CMK (cell line): ENCODE results near the gene METTL27.
"Not testable (repeated sequence)": the region's sequence is repeated elsewhere in the genome, so short reads cannot be mapped to it uniquely, and the experiment has no call there.

Source experiments
- DNase-seq: peaks from one replicate; pipeline ENCODE4 v3.0.0-alpha.2; 2010; ENCODE audit warnings: low read depth

The METTL27 gene

DNA sequence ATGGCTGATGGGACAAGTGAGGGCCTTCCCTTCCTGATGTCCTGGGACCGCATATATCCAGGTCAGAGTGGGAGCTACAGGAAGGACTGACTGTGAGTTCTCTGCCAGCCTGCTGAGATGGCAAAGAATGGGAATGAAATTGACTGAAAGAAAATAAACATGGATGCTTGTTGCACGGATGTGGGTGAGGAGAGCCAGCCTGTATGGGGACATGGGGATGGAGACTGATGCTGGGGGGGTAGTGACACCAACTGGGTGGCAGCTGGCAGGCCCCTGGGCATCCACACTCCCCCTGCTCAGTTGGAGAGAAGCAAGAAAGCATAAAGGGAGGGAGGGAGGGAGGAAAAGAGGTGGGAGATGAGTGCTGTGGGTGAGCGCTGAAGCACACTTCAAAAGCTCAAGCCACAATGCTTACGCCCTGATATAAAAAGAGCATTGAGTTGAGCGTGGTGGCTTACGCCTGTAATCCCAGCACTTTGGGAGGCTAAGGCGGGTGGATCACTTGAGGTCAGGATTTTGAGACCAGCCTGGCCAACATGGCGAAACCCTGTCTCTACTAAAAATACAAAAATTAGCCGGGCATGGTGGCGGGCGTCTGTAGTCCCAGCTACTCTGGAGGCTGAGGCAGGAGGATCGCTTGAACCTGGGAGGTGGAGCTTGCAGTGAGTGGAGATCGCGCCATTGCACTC, 20.6 kb downstream of the METTL27 start:
- DNase-seq: not testable (repeated sequence)

DNA sequence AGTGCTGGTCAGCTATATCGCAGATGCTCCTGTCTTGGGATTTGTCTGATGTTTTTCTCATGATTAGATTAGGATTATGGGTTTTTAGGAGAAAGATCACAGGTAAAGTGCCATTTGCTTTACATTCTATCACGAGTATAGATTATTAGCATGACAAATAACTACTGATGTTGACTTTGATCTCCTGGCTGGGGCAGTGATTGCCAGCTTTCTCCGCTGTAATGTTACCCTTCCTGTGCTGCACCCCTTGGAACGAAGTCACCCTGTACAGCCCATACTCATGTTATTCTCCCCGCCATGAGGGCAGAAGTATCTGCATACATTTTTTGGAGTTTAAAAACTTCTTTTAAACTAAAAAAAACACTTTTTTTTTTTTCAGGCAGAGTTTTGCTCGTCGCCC, 22.3 kb downstream of the METTL27 start:
- no peak for DNase-seq

DNA sequence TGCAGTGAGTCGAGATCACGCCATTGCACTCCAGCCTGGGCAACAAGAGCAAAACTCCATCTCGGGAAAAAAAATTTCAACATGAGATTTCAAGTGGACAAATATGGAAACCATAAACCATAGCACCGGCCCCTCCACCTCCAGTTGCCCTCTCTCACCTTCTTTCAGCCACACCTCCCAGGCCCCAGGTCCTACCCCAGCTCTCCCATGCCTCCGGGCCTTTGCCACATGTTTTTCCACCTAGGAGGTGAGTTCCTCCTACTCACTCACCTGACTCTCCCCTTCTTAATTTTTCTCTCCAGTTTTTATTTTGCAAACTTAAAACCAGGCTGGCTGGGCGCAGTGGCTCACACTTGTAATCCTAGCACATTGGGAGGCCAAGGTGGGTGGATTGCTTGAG, 25.2 kb downstream of the METTL27 start:
- no peak for DNase-seq

DNA sequence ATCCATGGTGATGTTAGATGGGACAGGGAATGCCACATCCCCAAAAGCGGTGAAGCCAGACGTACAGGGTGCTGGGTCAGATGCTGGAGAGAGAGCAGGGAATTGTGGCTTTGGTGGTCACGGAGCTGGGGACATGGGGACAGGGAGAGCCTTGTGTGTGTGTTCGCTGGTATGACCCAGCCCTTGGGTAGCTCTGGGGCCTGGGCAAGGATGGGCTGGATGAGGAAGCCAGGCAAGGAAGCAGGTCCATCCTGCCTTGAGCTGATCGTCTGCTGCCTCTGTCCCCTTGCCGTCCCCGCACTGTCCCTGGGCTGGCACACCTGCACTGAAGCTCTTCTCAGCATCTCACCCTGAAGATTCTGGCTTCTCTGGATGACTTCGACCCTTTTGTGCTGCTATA, 26.9 kb downstream of the METTL27 start:
- no peak for DNase-seq

DNA sequence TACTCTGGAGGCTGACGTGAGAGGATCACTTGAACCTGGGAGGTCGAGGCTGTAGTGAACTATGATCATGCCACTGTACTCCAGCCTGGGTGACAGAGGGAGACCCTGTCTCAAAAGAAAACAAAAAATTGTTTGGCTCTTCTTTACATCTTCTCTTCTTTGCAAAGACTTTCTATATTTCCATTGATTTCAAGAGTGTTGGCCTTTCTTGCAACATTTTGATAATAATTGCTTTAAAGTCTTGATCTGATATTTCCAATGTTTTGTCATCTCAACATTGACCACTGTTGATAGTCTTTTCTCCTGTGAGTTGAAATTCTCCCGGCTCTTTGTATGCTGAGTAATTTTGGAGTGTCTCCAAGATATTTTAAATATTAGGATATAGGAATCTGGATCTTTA, 29.3 kb downstream of the METTL27 start:
- DNase-seq: no peak

DNA sequence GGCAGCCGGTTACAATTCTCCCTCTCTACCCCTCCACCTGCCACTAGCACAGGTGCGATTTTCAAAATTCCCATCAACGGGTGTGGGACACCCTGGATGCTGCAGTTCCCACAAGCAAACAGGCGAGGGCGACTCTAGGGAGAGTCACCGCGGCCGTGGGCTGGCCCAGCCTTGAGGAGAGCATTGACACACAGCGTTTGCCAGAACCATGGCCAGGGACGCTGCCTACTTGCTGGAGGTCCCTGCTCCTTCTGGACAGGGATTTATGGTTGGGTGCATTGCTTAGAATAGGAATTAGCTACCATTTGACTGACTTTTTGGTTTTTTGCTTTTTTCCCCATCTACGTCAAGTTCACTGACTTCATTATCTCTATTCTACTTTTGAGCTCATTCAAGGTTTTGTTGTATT, 30.6 kb downstream of the METTL27 start:
- DNase-seq: no peak

DNA sequence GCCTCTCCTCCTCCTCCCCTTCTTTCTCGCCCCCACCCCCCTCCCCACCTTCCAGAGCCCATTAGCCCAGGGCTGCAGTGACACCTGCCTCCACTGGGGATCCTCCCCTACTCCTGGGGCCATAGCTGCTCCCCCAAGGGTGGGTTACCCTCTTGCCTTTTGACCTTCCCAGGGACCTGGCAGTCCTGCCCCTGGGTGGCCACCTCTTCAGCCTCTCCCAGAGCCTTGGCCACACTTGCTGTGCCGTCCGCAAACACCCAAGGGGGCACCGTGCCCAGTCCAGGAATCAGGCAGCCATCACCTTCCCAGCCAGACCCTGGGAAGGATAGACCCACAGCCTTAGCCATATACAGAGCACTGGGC, 31.3 kb downstream of the METTL27 start:
- no peak for DNase-seq

DNA sequence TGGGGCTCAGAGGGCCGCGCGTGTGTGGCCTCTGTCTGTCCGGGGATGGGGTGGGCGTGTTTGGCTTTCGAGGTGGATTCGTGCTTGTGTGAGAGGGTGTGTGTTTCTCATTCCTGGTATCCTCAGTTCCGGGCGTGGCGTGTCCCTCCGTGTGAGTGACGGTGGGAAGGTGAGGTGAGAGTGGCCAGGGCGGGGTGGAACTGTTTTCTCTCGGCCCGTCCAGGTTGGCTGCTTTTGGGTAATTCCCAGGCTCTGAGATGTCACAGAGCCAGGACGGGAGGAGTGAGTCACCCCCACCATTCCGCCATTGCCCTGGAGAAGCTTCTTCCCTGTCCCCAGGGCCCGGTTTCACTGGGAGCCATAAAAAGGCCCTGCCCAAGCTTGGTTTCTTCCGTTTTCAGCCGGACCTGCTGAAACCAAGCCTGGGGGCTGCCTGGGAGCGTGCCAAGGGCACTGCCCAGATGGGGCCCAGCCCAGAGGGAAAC, 32.8 kb downstream of the METTL27 start:
- no peak for DNase-seq

DNA sequence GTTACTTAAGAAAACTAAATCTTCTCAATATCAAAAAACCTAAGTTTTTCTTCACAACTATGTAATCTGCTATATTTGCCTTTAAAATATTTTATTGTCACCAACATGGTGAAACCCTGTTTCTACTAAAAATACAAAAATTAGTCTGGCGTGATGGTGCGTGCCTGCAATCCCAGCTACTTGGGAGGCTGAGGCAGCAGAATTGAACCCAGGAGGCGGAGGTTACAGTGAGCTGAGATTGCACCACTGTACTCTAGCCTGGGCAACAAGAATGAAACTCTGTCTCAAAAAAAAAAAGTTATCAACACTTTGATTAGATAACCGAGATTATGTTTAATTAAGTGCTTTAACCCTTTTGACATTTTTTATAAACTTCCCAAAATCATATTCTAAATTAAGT, 39.9 kb downstream of the METTL27 start:
- no peak for DNase-seq

DNA sequence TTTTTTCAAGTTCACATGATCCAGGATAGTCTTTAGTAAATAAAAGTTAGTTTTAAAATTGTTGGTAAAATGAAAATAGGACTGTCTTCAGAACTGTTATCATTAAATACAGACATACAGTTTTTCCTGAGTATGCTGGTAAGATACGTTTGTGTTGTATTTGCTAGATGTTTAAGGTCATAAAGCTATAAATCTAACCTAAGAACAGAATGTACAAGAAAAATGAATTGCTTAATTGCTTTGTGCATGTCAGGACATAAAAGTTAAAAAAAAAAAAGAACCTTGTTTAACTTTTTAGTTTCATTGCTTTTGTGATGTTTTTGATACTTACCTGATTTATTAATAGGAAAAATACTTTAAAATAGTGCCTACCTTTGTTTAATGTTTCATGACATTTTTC, 40.7 kb downstream of the METTL27 start:
- DNase-seq: no peak

DNA sequence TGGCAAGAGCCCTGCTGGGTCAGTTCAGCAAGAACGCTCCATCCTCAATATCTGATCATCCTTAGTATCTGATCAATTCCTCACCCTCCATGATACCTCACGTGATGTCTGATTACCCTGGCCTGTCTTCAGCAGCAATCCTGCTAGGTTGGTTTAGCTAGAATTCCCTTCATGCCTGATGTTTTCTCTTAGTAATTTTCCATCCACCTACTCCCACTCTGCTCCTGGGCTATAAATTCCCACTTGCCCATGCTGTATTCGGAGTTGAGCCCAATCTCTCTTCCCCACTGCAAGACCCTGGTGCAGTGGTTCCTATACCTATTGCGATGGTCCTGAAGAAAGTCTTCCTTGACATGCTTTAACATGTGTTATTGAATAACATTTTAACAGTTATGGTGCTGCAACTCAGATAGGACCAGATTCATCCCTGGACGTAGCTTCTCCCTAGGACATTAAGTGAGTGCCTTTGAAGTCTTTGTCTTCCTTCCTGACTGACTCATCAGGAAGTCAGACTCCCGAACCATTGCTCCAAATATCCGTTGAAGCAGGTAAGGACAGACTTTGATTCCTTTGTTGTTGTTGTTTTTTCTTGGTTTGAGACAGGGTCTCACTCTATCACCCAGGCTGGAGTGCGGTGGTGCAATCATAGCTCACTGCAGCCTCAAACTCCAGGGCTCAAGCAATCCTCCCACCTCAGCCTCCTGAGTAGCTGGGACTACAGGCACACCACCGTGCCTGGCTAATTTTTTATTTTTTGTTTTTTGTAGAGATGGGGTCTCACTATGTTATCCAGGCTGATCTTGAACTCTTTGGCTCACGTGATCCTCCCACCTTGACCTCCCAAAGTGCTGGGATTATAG, 42.8 kb downstream of the METTL27 start:
- DNase-seq: no peak

DNA sequence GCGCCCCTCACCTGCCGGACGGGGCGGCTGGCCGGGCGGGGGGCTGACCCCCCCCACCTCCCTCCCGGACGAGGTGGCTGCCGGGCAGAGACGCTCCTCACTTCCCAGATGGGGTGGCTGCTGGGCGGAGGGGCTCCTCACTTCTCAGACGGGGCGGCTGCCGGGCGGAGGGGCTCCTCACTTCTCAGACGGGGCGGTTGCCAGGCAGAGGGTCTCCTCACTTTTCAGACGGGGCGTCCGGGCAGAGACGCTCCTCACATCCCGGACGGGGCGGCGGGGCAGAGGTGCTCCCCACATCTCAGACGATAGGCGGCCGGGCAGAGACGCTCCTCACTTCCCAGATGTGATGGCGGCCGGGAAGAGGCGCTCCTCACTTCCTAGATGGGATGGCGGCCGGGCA, 45.1 kb downstream of the METTL27 start:
- not testable (repeated sequence) for DNase-seq

DNA sequence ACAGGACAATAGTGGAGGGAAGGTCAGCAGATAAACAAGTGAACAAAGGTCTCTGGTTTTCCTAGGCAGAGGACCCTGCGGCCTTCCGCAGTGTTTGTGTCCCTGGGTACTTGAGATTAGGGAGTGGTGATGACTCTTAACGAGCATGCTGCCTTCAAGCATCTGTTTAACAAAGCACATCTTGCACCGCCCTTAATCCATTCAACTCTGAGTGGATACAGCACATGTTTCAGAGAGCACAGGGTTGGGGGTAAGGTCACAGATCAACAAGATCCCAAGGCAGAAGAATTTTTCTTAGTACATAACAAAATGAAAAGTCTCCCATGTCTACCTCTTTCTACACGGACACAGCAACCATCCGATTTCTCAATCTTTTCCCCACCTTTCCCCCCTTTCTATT, 45.7 kb downstream of the METTL27 start:
- DNase-seq: not testable (repeated sequence)

DNA sequence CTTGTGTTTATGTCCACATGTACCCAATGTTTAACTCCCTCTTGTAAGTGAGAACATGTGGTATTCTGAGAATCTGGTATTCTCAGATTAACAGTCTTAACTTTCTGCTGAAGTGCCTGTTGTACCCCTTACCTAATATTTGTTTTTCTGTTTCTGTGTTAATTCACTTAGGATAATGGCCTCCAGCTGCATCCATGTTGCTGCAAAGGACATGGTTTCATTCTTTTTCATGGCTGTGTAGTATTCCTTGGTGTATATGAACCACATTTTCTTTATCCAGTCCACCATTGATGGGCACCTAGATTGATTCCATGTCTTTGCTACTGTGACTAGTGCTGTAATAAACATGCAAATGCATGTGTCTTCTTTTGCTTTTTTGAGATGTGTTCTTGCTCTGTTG, 47.1 kb downstream of the METTL27 start:
- DNase-seq: not testable (repeated sequence)

DNA sequence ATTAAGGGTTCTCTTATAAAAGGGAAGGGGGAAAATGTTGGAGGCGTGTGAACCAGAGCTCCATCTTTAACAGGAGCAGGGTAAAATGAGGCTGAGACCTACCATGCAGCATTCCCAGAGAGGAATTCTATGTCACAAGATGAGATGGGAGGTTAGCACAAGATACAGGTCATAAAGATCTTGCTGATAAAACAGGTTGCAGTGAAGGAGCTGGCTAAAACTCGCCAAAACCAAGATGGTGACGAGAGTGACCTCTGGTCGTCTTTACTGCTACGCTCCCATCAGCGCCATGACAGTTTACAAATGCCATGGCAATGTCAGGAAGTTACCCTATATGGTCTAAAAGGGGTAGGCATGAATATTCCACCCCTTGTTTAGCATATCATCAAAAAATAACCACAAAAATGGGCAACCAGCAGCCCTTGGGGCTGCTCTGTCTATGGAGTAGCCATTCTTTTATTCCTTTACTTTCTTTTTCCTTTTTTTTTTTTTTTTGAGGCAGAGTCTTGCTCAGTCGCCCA, 51.1 kb downstream of the METTL27 start:
- DNase-seq: not testable (repeated sequence)

DNA sequence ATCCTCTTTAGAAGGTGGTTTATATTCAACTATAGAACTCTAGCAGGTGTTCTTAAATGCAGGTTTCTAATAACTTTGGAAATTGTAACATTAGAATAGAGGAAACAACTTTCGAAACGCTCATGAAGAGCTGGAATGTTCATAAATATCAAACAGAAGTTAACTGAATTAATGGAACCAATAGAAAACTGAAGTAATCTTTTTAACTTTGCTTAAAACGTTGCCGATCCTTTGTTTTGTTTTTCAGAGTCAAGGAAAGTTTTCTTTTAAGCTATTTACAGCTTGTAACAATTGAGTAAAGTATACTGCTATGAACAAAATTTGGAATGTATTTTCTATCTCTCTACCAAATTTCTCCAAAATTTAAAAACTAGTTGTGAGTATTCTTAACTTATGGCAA, 53.3 kb downstream of the METTL27 start:
- DNase-seq: no peak

DNA sequence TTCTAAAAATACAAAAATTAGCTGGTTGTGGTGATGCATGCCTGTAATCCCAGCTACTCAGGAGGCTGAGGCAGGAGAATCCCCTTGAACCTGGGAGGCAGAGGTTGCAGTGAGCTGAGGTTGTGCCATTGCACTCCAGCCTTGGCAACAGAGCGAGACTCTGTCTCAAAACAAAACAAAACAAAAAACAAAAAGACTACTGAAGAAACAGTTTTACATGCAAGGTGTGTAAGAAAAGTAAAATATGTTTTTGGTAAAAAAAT, 54.6 kb downstream of the METTL27 start:
- not testable (repeated sequence) for DNase-seq

DNA sequence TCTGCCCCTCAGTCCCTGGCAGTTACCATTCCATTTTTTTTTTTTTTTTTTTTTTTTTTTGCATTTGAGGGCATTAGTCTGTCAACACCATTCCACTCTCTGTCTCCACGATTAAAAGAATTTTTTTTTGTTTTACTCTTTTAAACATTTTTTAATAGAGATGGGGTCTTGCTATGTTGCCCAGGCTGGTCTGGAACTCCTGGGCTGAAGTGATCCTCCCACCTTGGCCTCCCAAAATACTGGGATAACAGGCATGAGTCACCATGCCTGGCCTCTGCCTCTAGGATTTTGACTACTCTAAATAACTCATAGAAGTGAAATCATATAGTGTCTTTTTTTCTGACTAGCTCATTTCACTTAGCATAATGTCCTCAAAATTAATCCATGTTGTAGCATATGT, 55.7 kb downstream of the METTL27 start:
- no peak for DNase-seq
